Osteocyte (in vitro differentiated cells): ENCODE measurements around the gene PLA2G5. TPM values are rescaled to one million over a fixed set of nuclear protein-coding genes. Genes with fewer than 3 reads are reported as not detected.
"Not testable (repeated sequence)": the region's sequence is repeated elsewhere in the genome, so short reads cannot be mapped to it uniquely, and the experiment has no call there.

Source experiments
- DNase-seq: peaks from one replicate; pipeline ENCODE4 v3.0.0; 2021; ENCODE audit warnings: mixed read lengths; ENCODE audit not compliant: unreplicated experiment; ENCODE audit errors: extremely low spot score
- H3K27ac Mint-ChIP-seq: one replicate; pipeline ENCODE4 v1.8.0; 2021; ENCODE audit warnings: mild to moderate bottlenecking, mixed read lengths; ENCODE audit not compliant: unreplicated experiment
- H3K27me3 Mint-ChIP-seq: one replicate; pipeline ENCODE4 v1.8.0; 2021; ENCODE audit warnings: mixed read lengths; ENCODE audit not compliant: unreplicated experiment
- H3K36me3 Mint-ChIP-seq: one replicate; pipeline ENCODE4 v1.8.0; 2021; ENCODE audit warnings: mixed read lengths; ENCODE audit not compliant: unreplicated experiment
- H3K4me1 Mint-ChIP-seq: one replicate; pipeline ENCODE4 v1.8.0; 2021; ENCODE audit warnings: mixed read lengths; ENCODE audit not compliant: unreplicated experiment
- H3K4me3 Mint-ChIP-seq: one replicate; pipeline ENCODE4 v1.8.0; 2021; ENCODE audit warnings: mild to moderate bottlenecking, moderate library complexity, mixed read lengths; ENCODE audit not compliant: unreplicated experiment
- H3K9me3 Mint-ChIP-seq: one replicate; pipeline ENCODE4 v1.8.0; 2021; ENCODE audit warnings: mixed read lengths; ENCODE audit not compliant: unreplicated experiment
- total RNA-seq: library from RNA; stranded (reverse); gene quantifications from 2 replicates; pipeline ENCODE4 v1.2.1, GENCODE V29; 2021
- TF ChIP-seq, protein P1 (sequence below): fragments of 200-600 bp; sonication (generic); IDR thresholded peaks from 2 replicates; pipeline ENCODE4 v1.5.0; 2021; ENCODE audit warnings: antibody characterized with exemption, mild to moderate bottlenecking, moderate library complexity

Gene PLA2G5
- total RNA-seq, 1 donor from 2014 or later: not detected

DNA sequence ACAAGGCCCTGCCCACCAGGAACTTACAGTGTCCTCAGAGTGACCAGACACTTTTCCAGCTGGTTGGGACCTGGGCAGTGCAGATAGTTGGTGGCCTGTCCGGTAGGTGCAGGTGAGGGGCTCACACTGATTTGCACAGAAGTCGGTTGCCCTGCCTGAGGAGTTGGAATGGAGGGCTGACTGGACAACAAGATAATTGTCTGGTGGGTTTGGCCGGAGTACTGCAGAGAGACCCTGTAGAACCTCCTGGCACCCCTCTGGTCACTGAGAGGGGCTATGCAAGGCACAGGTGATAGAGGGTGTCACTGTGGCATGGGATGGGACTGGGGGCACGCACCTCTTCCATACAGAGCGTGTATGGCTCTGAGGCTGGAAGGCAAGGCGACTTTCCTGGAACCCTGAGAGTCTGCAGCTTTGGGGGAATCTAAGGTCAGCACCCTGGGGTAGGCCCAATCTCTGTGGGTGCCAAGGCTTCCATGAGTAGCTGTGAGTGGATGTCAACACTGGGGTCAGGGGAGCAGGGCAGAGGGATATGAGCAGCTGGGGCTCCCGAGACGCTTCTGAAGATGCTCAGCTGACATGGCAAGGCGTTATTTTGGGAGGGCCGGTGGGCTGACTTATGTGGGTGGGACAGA, 56.9 kb downstream of the PLA2G5 start:
- H3K9me3 Mint-ChIP-seq: peaks cover 6% of the 10 kb centered on the region
- no peak for DNase-seq
- no peaks in the 10 kb centered on the region for H3K36me3 Mint-ChIP-seq
- TF ChIP-seq, protein P1, sequence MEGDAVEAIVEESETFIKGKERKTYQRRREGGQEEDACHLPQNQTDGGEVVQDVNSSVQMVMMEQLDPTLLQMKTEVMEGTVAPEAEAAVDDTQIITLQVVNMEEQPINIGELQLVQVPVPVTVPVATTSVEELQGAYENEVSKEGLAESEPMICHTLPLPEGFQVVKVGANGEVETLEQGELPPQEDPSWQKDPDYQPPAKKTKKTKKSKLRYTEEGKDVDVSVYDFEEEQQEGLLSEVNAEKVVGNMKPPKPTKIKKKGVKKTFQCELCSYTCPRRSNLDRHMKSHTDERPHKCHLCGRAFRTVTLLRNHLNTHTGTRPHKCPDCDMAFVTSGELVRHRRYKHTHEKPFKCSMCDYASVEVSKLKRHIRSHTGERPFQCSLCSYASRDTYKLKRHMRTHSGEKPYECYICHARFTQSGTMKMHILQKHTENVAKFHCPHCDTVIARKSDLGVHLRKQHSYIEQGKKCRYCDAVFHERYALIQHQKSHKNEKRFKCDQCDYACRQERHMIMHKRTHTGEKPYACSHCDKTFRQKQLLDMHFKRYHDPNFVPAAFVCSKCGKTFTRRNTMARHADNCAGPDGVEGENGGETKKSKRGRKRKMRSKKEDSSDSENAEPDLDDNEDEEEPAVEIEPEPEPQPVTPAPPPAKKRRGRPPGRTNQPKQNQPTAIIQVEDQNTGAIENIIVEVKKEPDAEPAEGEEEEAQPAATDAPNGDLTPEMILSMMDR: no peak
- H3K27ac Mint-ChIP-seq: no peak overlapping the region
- H3K4me1 Mint-ChIP-seq: no peaks in the 10 kb centered on the region
- no peak overlapping the region for H3K4me3 Mint-ChIP-seq
- H3K27me3 Mint-ChIP-seq: peaks cover under 1% of the 10 kb centered on the region

DNA sequence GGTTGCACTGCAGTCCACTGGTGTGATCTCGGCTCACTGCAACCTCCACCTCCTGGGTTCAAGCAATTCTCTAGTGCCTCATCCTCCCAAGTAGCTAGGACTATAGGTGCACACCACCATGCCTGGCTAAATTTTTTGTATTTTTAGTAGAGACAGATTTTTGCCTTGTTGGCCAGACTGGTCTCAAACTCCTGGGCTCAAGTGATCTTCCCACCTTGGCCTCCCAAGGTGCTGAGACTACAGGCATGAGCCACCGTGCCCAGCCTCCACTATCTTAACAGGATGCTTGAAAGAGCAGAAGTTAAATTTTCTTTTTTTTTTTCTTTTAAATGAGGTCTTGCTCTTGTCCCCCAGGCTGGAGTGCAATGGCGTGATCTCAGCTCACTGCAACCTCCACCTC, 60.5 kb downstream of the PLA2G5 start:
- not testable (repeated sequence) for H3K9me3 Mint-ChIP-seq, H3K27me3 Mint-ChIP-seq, H3K36me3 Mint-ChIP-seq, H3K4me1 Mint-ChIP-seq, DNase-seq, H3K4me3 Mint-ChIP-seq, H3K27ac Mint-ChIP-seq

DNA sequence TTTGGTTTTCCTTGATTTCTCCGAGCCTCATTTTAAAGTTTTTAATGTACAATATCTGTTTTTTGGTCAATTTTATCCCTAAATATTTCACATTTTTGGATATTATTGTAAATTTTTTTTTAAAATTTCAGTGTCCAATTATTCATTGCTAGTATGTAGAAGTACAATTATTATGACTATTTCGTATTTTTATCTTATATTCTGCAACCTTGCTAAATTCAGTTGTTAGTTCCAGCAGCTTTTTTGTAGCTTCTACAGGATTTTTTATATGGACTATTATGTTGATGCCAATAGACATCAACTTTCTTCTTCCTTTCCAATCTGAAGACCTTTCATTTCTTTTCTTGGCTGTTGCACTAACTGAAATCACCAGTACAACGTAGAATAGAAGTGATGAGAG, 65.0 kb downstream of the PLA2G5 start:
- Mint-ChIP-seq H3K9me3 (peaks cover 2% of the 10 kb centered on the region), H3K36me3 (no peaks in the 10 kb centered on the region), H3K27ac (no peak overlapping the region), H3K4me3 (no peak overlapping the region), H3K27me3 (peaks cover 7% of the 10 kb centered on the region), H3K4me1 (no peaks in the 10 kb centered on the region)
- TF ChIP-seq, protein P1: no peak
- no peak for DNase-seq

DNA sequence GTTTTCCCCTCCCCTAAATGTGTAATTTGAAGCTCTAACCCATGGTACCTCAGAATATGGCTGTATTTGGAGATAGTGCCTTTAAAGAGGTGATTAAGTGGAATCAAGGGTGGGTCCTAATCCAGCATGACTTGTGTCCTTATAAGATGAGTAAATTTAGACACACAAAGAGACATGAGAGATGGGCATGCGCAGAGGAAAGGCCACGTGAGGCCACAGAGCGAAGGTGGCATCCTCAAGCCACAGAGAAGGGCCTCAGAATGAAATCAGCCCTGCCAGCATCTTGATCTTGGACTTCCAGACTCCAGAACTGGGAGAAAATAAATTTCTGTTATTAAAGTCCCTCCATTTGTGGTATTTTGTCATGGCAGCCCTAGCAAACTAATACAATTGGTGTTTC, 66.3 kb downstream of the PLA2G5 start:
- H3K4me1 Mint-ChIP-seq: no peaks in the 10 kb centered on the region
- H3K27me3 Mint-ChIP-seq: peaks cover 7% of the 10 kb centered on the region
- H3K36me3 Mint-ChIP-seq: no peaks in the 10 kb centered on the region
- DNase-seq: no peak
- no peak overlapping the region for H3K4me3 Mint-ChIP-seq
- TF ChIP-seq, protein P1: no peak
- no peak overlapping the region for H3K27ac Mint-ChIP-seq
- H3K9me3 Mint-ChIP-seq: no peaks in the 10 kb centered on the region

DNA sequence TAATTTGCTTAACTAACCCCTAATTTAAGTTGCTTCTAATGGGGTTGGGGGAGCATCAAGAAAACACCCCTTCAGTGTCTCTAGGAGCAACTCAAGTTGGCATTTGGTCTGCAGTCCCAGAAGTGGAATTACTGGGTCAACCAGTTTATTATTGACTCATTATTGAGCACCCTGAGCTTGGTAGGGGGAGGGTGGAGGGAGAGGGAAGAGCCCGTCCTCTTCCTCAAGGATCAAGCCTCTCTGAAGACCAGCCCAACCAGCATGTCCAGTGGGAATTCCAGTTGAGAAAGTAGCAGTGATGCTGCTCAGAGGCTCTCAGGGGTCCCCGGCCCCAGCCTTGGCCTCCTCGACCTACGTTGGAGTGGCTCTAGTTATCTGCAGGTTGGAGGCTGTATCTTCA, 67.1 kb downstream of the PLA2G5 start:
- Mint-ChIP-seq H3K36me3 (no peaks in the 10 kb centered on the region), H3K27me3 (peaks cover 5% of the 10 kb centered on the region), H3K27ac (no peak overlapping the region), H3K4me3 (no peak overlapping the region), H3K4me1 (no peaks in the 10 kb centered on the region), H3K9me3 (no peaks in the 10 kb centered on the region)
- TF ChIP-seq, protein P1: no peak
- DNase-seq: no peak

DNA sequence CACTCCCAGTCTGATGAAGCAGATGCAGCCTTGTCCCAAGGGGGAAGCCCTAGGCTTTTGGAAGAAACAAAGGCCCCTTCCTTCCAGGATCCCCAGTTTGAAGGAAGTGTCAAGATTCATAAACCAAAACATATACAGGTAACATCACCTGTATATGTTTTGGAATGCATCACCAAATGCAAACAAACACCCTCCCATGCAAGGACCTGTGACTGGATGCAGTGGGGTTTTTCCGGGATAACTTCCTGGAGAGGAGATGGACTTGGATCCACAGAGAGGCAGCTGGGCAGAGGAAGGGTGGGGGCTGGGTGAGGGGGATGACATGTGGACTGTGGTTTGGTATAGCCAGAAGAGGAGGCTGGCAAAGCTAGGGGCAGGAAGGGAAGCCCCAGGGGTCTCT, 67.6 kb downstream of the PLA2G5 start:
- Mint-ChIP-seq H3K9me3 (no peaks in the 10 kb centered on the region), H3K4me1 (no peaks in the 10 kb centered on the region), H3K27me3 (peaks cover 2% of the 10 kb centered on the region), H3K36me3 (no peaks in the 10 kb centered on the region), H3K4me3 (no peak overlapping the region), H3K27ac (no peak overlapping the region)
- TF ChIP-seq, protein P1: no peak
- DNase-seq: no peak
